Colon (tissue), 2 donors: ENCODE data around the gene GPR141.

Experiments used
- FAIRE-seq: peaks from 2 replicates; lab custom pipeline; 2012; peaks lifted over from hg19 to GRCh38; lab: Jason Lieb, UNC
- donor health status: control.
- donor health status: control.

GPR141 gene

DNA sequence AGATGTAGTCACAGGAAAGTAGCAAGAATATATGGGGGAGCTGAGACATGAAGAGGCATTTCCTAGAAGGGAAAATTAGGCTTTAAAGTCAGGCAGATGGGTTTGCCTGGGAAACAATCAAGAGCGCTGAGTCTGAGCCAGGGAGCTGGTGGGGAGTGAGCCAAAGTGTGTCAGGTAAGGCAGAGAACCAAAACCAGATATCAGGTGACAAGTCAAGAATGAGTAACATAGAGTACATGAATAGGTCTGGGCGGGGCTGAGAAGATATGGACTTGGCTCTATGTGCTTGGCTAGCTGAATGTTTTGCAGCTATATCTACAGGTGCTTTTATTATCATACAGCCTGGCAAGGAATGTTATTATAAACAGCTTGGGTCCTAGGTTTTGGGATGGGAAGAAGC lies 49.3 kb downstream of the GPR141 start:
- no peak for FAIRE-seq

- no peak for FAIRE-seq
These were observed 51.6 kb downstream of the GPR141 start for GRCh38 chr7:37735196-37735595.

DNA sequence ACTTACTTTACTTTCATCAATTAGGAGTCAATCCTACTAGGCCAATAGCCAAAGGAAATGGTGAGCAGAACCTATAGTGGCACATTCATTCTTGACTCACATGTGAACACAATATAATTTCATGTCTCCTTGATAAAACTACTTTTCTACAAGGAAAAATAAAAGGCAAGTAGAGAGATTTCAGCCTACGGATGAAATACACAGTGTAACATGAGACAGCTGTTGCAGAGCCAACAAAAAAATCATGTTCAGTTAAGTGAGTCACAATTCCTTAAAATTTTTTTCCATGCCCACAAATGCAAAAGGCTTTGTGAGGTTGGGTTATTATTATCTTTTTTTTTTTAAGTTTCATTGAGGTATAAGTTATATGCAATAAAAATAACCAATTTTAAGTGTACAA lies 54.8 kb downstream of the GPR141 start:
- FAIRE-seq = no peak

DNA sequence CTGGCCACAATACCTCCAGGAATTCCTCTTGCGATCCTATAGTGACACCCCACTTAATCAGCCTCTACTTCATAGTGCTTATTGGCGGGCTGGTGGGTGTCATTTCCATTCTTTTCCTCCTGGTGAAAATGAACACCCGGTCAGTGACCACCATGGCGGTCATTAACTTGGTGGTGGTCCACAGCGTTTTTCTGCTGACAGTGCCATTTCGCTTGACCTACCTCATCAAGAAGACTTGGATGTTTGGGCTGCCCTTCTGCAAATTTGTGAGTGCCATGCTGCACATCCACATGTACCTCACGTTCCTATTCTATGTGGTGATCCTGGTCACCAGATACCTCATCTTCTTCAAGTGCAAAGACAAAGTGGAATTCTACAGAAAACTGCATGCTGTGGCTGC lies 56.8 kb downstream of the GPR141 start:
- FAIRE-seq = no peak

DNA sequence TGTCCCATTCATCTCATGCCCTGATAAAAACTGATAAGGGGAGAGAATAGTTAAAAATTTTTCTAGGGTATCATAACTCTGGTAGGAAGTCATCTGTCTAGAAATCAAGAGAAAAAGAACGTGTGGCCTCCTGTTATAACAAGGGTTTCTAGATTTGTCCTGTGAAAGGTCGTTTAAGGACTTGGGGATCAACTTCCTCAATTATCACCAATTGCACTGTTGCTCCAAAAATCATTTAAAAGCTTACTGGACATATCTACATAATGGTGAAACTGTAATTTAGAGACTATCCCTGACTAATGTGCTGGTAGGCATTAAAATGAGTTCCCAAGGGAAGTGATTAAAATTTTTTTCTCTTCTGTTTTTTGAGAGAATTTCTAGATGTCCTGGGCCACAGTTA lies 58.2 kb downstream of the GPR141 start:
- FAIRE-seq = no peak

GRCh38 chr7:37751096-37751495 lies 67.5 kb downstream of the GPR141 start:
- no peak for FAIRE-seq

- FAIRE-seq = no peak
These were observed 70.0 kb downstream of the GPR141 start for GRCh38 chr7:37753398-37754050.

DNA sequence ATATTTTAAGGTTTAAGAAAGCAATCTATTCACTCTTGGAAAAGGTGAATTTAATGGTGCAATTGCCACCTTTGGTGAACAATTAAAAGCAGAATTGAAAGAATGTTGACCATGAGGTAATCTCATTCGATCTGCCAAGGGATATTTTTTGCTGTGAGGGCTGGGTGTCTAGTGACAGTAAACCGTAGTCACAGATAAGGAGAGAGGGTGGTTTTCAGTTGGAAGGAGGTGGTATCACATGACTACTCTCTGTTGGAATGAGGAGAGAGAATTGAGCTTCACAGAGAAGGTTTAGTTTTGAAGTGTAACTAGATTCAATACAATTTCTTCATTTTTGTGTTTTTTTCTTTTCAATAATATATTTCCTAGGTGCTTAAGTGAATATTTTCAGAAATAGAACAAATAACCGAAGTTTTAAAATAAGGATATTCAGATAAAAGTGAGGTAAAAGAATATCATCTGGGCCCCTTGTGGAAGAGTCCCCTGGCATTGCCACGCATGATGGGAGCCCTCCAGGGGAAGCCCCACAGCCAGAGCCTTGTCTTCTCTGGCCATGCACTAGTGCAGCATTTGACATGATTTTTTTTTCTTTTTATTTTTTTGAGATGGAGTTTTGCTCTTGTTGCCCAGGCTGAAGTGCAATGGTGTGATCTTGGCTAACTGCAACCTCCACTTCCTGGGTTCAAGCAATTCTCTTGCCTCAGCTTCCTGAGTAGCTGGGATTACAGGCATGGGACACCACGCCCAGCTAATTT lies 73.4 kb downstream of the GPR141 start:
- FAIRE-seq = no peak

DNA sequence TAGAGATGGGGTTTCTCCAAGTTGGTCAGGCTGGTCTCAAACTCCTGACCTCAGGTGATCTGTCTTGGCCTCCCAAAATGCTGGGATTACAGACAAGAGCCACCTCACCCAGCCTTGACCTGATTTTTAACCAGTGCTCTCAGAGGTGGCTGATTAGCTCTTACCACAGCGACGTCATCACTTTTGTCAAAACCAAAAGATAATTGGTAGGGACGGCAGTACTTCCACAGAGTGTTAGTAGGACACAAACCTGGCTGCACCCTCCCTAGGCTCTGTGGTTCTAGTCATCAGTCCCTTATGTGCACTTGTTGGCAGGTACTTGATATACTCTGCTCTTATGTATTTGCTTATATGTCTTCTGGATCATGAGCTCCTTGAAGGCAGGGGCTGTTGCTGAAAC lies 74.0 kb downstream of the GPR141 start:
- FAIRE-seq = no peak

GRCh38 chr7:37758501-37759045 lies 75.0 kb downstream of the GPR141 start:
- no peak for FAIRE-seq

DNA sequence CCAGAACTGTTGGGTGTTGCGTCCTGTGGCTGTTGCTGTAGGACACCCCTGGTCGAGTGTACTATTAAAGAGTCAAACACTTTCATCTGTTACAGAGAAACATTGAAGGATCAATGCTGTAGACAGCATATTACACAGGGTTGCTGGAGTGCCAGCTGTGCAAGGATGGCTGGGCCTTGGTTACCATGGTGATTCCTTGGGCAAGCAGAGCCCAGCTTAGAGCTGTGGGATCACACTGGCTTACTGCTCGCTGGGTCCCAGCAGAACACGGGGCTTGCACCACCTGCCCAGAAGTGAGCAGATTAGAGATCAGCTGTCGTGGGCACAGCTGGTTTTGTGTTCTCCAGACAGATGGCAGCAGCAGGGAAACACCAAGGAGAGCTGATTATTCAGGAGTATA lies 76.0 kb downstream of the GPR141 start:
- FAIRE-seq = no peak

- no peak for FAIRE-seq
These were observed 81.9 kb downstream of the GPR141 start for GRCh38 chr7:37765421-37765829.

DNA sequence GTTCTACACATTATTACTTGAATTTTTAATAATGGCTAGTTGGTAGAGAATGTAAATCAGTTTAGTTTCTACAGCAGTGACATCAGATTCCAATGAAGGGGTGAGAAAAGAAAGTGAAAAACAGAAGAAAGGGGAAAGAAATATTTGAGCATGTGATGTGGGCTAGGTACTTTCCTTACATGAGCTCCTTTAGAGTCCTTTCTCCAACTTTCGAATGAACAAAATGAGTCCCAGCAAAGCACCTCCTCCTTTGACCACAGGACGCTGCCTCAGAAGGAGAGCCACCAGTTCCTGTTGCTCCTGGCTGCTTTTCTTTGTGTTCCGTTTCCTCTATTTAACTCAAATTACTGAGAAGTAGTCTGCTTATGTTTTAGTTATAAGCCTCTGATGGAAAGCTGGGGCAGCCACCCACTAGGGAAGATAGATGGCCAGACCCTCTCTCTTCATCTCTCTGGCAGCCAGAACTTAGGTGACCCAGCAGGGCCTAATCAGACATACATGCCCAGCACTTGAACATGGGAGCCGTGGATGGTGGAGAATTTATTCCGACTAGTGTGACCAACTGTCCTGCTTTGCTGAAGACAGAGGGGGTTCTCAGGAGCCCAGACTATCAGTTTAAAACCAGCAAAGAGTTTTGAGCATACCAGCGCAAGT lies 82.4 kb downstream of the GPR141 start:
- FAIRE-seq = no peak

DNA sequence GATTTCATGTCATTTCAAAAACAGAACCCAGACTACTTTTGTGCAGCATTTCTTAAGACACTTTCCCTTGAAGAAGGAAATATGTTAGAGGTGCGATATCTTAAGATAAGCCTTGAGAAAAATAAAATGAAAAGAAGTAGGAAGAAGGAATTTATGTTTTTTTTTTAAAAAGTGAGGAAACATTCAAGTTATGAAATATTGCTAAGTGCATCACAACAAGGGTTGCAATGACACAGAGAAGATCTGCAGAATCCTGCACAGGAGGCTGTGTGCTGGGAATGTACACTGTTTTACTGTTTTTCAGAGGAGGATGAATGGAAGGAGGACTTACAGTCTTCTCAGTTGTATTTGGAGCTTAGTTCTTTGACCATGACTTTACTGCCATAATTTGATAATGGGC lies 85.0 kb downstream of the GPR141 start:
- FAIRE-seq = no peak

DNA sequence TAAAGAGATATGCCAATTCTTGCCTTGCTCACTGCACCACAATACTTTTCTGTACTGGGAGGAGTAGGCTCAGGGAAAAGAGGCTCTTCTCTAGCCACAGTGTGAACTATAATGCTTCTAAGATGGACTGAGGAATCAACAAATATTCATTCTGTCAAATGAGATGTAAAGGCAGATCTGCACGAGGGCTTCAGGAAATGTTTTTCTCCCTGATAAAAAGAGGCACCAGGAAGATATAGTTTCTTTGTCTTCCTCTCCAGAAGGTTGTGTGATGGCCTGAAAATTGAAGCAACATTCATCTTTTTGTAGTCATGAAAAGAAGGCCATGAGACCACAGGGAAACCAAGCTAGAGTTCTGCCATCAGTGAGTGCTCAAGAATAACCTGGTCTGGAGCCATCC lies 85.7 kb downstream of the GPR141 start:
- no peak for FAIRE-seq

- FAIRE-seq = no peak
These were observed 86.2 kb downstream of the GPR141 start for GRCh38 chr7:37769726-37770125.

GRCh38 chr7:37770838-37771237 lies 87.3 kb downstream of the GPR141 start:
- FAIRE-seq = no peak

- FAIRE-seq = no peak
These were observed 87.8 kb downstream of the GPR141 start for GRCh38 chr7:37771342-37771741.

GRCh38 chr7:37771801-37772200 lies 88.2 kb downstream of the GPR141 start:
- FAIRE-seq = no peak

- FAIRE-seq = no peak
These were observed 92.4 kb downstream of the GPR141 start for GRCh38 chr7:37775921-37776320.

DNA sequence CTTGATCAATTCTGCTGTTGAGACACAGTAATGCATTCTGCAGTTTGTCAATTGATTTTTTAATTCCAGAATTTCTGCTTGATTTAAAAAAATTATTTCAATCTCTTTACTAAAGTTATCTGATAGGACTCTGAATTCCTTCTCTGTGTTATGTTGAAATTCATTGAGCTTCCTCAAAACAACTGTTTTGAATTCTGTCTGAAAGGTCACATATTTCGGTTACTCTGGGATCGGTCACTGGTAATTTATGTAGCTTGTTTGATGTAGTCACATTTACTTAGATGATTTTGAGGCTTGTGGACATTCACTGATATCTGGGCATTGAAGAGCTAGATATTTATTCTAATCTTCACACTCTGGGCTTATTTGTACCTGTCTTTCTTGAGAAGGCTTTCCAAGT lies 97.6 kb downstream of the GPR141 start:
- no peak for FAIRE-seq

DNA sequence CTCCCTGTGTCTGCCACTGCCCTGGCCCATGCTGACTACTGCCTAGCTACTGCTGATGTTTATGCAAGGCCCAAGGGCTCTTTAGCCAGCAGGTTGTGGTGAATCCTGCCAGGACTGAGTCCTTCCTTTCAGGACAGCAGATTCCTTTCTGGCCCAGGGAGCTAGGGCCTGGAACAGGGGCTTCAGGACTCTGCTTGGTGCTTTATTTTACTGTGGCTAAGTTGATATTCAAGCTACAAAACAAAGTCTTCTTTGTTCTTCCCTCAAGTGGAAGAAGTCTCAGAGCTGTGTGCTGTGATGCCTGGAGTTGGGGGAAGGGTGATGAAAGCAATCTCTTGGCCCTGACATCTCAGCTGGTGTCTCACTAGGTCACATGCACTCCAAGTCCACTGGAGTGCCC lies 98.6 kb downstream of the GPR141 start:
- FAIRE-seq = no peak

- no peak for FAIRE-seq
These were observed 100.4 kb downstream of the GPR141 start for GRCh38 chr7:37784015-37784414.
